ENCODE data around the gene MOGAT2.
"Not testable (repeated sequence)": the region's sequence is repeated elsewhere in the genome, so short reads cannot be mapped to it uniquely, and the experiment has no call there.

Gene MOGAT2

GRCh38 chr11:75719340-75720239 is 2.0 kb downstream of the MOGAT2 start:
- DNase-seq (ENCODE audit: low spot score): no peak

GRCh38 chr11:75720639-75721038 is 3.0 kb downstream of the MOGAT2 start:
- no peak for DNase-seq (ENCODE audit: low spot score)

DNA sequence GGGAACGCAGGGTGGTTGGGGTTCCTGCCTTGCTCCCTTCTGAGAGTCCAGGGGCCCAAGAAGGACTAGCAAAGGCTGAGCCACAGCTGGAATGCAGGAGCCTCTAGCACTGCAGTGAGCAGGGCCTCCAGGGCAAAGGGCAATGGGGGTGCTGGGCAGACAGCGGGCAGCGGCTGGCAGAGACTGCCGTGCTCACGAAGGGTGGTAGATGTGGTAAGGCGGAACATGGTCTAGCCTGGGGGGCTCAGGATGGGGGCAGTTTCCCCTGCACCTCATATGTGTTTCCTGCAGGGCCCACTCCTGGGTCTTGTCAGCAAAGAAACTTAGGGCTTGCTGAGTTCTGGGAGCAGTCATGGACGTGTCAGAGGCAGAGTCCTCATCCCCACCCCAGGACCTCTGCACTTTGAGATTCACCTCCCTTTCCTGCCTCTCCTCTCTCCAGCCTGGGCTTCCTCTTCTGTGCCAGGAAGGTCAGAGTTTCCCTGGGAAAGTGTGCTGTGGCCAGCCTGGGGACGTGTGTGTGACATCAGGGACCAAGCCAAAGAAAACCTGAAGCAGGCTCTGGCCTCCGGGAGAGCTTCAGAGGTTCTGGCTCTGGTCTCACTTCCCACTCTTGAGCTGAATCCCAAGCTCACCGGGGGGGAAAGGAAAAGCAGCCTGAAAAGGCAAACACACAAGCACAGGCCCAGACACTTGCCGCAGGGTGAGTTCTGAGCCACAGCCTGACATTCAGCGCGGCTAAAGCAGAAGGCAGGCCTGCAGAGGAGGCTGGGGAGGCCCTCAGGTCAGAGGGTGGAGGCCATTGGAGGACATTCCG is 4.4 kb downstream of the MOGAT2 start:
- no peak for DNase-seq (ENCODE audit: low spot score)

GRCh38 chr11:75722669-75723042 is 5.0 kb downstream of the MOGAT2 start:
- DNase-seq (ENCODE audit: low spot score): no peak

GRCh38 chr11:75725547-75726320 is 8.1 kb downstream of the MOGAT2 start:
- DNase-seq (ENCODE audit: low spot score): no peak

GRCh38 chr11:75728992-75729391 is 11.4 kb downstream of the MOGAT2 start:
- no peak for DNase-seq (ENCODE audit: low spot score)

- DNase-seq (ENCODE audit: low spot score): no peak
These were observed 13.5 kb downstream of the MOGAT2 start for GRCh38 chr11:75731095-75731494.

- DNase-seq (ENCODE audit: low spot score): no peak
These were observed 15.4 kb downstream of the MOGAT2 start for GRCh38 chr11:75733071-75733430.

- no peak for DNase-seq (ENCODE audit: low spot score)
These were observed 15.9 kb downstream of the MOGAT2 start for GRCh38 chr11:75733431-75734107.

GRCh38 chr11:75734491-75735180 is 17.0 kb downstream of the MOGAT2 start:
- no peak for DNase-seq (ENCODE audit: low spot score)

- no peak for DNase-seq (ENCODE audit: low spot score)
These were observed 17.7 kb downstream of the MOGAT2 start for GRCh38 chr11:75735181-75735845.

DNA sequence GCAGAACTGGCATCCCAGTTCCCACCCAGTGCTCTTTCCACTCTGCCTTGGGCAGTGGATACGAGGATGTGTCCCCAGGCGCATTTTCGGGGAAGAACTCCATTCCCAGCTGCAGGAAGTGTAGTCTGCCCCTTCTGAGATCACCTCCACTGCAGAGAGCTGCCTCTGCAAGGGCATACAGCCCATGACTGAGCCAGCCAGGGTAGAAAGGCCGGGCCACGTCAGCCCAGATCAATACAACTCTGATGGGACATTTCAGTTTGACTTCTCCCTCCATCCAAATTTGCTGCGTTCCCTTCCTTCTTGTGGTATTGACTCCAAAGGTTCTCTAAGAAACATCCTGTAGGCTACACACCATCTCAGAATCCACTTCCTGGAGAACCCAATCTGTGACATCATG is 19.7 kb downstream of the MOGAT2 start:
- no peak for DNase-seq (ENCODE audit: low spot score)

DNA sequence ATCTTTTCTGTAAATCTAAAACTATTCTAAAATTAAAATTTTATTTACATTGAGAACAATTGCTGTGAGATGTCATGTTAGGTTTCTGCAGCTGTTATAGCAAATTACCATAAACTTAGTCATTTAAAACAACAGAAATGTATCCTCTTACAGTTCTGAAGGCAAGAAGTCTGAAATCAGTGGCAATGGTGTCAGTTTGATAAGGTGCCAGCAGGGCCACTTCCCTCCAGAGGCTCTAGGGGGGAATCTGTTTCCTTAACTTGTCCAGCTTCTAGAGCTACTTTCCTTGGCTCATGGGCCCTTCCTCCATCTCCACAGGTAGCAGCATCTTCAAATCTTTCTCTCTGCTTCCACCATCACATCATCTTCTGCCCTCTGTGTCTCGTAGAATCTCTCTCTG is 23.0 kb downstream of the MOGAT2 start:
- DNase-seq (ENCODE audit: low spot score): no peak

DNA sequence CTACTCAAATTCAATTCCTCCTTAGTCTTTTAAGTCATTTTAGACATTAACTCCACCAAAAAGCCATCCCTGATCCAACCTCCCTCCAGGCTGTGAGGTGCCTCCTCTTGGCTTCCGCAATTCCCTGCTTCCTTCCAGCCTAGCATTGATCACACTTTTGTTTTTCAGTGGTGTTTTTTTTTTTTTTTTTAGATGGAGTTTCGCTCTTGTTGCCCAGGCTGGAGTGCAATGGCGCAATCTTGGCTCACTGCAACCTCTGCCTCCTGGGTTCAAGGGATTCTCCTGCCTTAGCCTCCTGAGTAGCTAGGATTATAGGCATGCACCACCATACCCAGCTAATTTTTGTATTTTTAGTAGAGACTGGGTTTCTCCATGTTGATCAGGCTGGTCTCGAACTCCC is 25.5 kb downstream of the MOGAT2 start:
- DNase-seq (ENCODE audit: low spot score): not testable (repeated sequence)

GRCh38 chr11:75743711-75744563 is 26.3 kb downstream of the MOGAT2 start:
- no peak for DNase-seq (ENCODE audit: low spot score)

- DNase-seq (ENCODE audit: low spot score): no peak
These were observed 28.2 kb downstream of the MOGAT2 start for GRCh38 chr11:75745807-75746206.

GRCh38 chr11:75748729-75749273 is 31.2 kb downstream of the MOGAT2 start:
- not testable (repeated sequence) for DNase-seq (ENCODE audit: low spot score)

DNA sequence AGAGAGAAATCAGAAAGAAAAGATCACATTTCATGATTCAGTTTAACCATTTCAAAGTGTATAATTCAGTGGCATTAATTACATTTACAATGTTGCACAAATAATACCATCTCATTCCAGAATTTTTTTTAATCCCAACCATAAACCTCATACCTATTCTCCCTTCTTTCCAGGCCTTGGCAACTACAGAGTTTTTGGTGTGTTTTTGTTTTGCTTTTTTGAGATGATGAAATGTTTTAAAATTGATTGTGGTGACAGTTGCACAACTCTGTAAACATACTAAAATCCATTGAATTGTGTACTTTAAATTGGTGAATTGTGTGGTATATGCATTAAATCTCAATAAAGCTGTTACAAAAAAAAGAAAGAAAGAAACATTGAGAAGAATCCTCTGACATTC is 37.3 kb downstream of the MOGAT2 start:
- not testable (repeated sequence) for DNase-seq (ENCODE audit: low spot score)

DNA sequence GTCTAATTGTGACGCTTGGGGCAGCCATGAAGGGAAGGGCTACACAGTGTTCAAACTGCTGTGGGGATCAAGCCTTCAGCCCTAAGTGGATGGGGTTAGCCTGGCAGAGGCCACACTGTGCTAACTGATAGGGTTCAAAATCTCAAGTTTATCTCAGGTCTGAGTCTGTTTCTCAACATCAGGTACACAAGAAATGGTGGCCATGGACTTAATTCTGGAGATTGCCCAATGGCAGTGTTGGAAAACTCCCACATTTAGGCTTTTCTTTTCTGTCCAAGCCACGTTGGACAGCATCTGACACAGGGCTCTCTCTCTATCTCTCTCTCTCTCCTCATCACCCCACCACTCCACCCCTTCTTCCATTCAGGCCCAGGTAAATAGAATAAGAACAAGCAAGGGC is 40.0 kb downstream of the MOGAT2 start:
- no peak for DNase-seq (ENCODE audit: low spot score)

Data from cerebellar cortex (tissue), 1 donor.